DMS114 treated with DMSO at 0.1 percent for 48 hours (cell line): Measurements from ENCODE around the gene FBXO4.
"Not testable (repeated sequence)": the region's sequence is repeated elsewhere in the genome, so short reads cannot be mapped to it uniquely, and the experiment has no call there.

Experiments used
- DNase-seq: peaks from one replicate; lab custom pipeline; 2025; ENCODE audit not compliant: unreplicated experiment; lab: John Stamatoyannopoulos, UW

The FBXO4 gene

GRCh38 chr5:41921874-41922273 is 3.2 kb upstream of the FBXO4 start:
- no peak for DNase-seq

- no peak for DNase-seq
Observed at GRCh38 chr5:41924526-41924871, 582 bp upstream of the FBXO4 start.

DNA sequence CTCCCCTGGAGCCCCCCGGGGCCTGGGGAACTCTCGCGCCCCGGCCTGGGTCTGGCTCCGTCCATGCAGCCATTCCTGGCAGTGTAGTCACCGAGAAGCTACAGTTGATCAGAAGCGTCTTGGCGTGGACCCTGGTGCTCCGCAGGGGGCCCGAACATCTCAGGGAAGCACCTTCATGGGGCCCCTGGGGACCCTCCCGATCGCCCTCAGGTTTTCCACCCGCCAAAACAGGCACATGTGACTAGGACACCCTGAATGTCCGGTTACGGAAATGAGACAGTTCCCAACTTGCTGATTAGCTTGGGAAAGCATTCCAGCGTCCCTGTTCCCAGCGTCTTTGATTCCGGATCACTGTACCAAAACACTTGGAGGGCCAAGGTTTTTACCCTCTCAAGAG is 472 bp downstream of the FBXO4 start:
- no peak for DNase-seq

DNA sequence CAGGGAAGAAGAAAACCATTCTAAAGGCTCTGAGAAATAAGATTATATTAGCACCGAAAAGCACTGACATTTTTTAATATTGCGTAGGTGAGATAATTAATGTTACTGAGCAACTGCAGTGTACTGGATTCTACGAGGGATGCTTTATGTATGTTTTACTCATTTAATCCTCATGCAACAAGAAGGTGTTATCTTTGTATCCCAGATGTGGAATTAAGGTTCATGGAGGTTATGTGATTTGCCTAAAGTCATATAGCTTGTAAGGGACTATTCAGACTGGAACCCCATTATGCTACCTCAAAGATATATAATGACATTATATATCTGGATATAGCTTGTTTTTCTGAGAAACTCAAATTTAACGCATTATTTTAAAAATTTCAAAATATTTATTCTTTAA is 2.5 kb downstream of the FBXO4 start:
- DNase-seq: no peak

GRCh38 chr5:41929035-41929434 is 4.0 kb downstream of the FBXO4 start:
- DNase-seq: no peak

GRCh38 chr5:41932770-41933169 is 7.7 kb downstream of the FBXO4 start:
- no peak for DNase-seq

GRCh38 chr5:41935544-41935943 is 10.5 kb downstream of the FBXO4 start:
- no peak for DNase-seq

- no peak for DNase-seq
Observed at GRCh38 chr5:41940641-41941040, 15.6 kb downstream of the FBXO4 start.

DNA sequence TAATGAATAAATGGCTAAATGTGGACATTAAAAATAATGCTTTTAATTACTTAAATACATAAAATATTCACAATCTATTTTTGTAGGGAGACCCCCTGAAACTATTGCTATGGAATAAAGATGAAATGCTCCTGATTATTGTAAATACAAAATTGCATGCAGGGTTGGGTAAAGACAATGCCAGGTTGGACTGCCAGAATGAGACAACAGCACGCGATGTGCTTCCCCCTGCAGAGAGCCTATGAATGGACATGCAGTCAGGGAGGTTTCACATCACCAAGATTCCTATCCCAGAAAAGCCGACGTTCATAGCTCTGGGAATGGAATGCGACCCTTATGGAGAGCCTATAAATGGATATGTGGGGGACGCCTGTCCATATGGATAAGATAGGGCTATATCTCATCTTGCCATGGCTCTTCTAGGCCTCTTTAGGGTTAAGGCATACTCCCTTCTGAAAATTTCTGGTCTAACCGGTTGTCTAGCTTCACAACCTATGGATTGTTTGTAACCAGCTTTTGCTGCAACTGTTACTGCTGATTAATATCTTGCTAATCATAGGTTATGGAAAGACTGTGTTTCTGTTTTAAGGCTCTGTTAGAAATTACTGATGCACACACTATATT is 20.4 kb downstream of the FBXO4 start:
- not testable (repeated sequence) for DNase-seq

GRCh38 chr5:41951224-41951623 is 26.1 kb downstream of the FBXO4 start:
- no peak for DNase-seq

DNA sequence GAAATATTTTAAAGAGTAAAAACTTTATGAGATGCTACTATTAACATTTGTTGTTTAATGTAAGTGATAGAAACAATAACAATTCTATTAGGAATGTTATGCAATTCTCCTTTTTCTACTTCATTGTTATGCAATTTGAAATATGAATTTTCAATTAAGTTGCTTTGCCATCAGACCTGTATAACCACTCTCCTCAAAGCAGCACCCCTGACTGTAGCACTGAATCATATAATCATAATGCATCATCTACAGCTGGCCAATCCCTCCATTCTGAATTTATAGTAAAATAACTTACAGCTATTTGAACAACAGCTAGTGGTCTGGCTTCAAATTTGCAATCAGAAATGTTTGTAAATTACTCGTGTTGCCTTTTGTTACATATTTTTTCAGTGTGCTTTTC is 29.2 kb downstream of the FBXO4 start:
- DNase-seq: no peak

DNA sequence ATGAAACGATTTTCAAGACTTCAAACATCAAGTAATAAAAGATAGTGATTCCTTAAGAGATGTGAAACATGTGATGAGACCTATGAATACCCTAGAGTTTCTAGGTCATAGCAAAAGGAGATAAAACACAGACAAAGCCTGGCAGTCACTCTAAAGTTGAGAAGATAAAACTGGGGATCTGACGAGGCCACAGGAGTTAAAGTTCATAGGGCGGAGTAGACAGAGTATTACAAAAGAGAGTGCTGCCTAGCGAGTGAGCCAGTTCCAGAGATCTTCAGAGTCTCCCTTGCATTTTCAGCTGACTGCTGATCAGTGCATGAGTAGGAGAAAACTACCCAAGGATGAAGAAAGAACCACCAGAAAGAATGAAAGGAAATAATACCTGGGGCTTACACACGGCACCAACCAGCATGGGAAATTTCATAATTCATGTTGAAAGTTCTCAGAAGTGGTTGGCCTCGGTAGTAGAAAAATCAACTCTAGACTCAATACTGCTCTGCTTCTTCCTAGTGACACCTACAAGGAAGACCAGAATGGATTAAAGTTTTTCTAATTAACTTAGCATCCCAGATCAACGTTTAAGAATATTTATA is 30.4 kb downstream of the FBXO4 start:
- DNase-seq: no peak

GRCh38 chr5:41956943-41957342 is 31.9 kb downstream of the FBXO4 start:
- DNase-seq: no peak

- no peak for DNase-seq
Observed at GRCh38 chr5:41960481-41960880, 35.4 kb downstream of the FBXO4 start.

- DNase-seq: no peak
Observed at GRCh38 chr5:41961736-41962135, 36.7 kb downstream of the FBXO4 start.

DNA sequence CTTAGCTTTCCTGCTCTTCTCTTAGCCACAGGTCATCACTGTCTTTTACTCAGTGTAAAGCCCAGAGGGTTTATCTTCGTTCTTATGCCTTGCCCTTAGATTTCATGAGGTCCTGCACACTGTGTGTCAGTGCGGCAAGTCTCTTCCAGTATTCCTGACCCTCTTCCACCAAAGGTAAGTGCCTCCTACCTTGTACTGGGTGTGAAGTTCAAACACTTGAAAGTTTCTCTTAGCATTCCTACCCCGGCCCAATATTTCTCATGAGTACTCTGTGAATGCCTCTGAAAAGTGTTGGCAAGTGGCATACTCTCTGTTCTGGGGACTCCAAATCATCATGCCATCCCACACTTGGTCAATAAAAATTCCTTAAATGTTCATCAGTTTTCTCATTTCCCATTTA is 37.4 kb downstream of the FBXO4 start:
- no peak for DNase-seq

DNA sequence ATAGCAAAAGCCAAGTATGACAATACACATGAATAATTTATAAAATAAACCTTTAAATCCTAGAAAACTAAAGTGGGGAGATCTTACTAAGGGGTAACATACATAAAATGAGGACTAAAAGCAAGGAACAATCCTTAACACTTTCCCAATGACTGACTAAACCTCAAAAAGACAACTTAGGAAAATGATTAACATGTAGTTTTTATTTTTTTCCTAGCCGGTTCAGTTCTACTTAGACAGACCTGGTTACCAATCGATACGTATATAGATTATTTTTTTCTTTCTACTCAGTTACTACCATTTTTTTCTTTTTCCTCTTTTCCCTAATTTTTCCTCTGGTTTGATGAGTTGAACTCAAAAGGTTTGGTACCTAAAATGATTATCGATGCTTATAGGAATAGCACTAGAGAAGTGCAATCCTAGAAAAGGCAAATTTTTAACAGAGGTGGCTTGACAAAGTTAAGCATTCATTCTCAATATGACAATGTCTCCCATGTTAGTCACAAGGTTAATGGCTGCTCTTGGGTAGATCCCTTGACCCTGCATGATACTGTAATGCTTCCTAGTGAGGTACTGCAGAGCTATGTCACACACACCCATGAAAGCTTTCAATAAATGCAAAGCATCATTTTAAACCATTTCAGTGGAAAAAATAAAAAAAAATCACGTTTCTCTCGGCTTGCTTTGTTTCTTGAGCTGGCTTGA is 41.5 kb downstream of the FBXO4 start:
- DNase-seq: no peak

- no peak for DNase-seq
Observed at GRCh38 chr5:41967401-41967800, 42.3 kb downstream of the FBXO4 start.

- no peak for DNase-seq
Observed at GRCh38 chr5:41968153-41968723, 43.2 kb downstream of the FBXO4 start.

GRCh38 chr5:41973087-41973486 is 48.0 kb downstream of the FBXO4 start:
- DNase-seq: no peak

DNA sequence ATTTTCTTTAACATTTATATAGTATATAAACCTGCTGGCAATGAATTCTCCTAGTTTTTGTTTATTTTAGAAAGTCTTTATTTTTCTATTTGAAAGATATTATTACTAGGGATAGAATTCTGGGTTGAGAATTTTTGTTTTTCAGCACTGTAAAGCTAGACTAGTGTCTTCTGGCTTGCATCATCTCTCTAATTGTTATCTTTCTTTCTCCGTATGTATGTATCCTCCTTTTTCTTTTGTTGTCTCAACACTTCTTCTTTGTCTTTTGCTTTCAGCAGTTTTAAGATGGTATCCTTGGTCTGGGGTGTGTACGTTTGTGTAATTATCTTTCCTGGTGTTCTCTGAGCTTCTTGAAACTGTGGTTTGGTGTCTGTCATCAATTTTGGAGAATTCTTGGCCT is 48.8 kb downstream of the FBXO4 start:
- no peak for DNase-seq

- DNase-seq: no peak
Observed at GRCh38 chr5:41978676-41979075, 53.6 kb downstream of the FBXO4 start.
